ENCODE measurements around the gene TIAM1.

GRCh38 chr21:31190516-31190915, 153.5 kb downstream of the TIAM1 start:
- TF ChIP-seq CTCF (IDR thresholded peaks at IDR 0.05) (no peak), POLR2A (IDR thresholded peaks at IDR 0.05) (no peak)

Measured in adrenal gland (tissue), 5 donors.